Thoracic aorta (tissue), 2 donors: ENCODE results near the gene STUB1. TPM values are rescaled to one million over a fixed set of nuclear protein-coding genes. Genes with fewer than 3 reads are reported as not detected.

ENCODE experiments used
- ATAC-seq: fragments of 150-250 bp; one replicate; pipeline ENCODE4 v1.8.0; 2017; ENCODE audit warnings: low read depth; ENCODE audit not compliant: insufficient number of reproducible peaks, low FRiP score
- DNase-seq: peaks from one replicate; pipeline ENCODE4 v3.0.0-alpha.2; 2020; ENCODE audit warnings: low spot score
- H3K27ac ChIP-seq, 2 donors: fragments of 200-600 bp; sonication (generic); 1 replicate in 1 of 2; 2 replicates in 1 of 2; pipeline ENCODE4 v1.5.1; 2016; ENCODE audit warnings: mild to moderate bottlenecking in 2 of 2, moderate library complexity in 2 of 2
- H3K27me3 ChIP-seq: fragments of 200-600 bp; sonication (generic); replicated peaks from 2 replicates; pipeline ENCODE4 v1.6.0; 2016; ENCODE audit warnings: mild to moderate bottlenecking; ENCODE audit not compliant: insufficient read depth
- H3K36me3 ChIP-seq: fragments of 200-600 bp; sonication (generic); one replicate; pipeline ENCODE4 v1.5.1; 2016
- H3K4me1 ChIP-seq, 2 donors: fragments of 200-600 bp; sonication (generic); 1 replicate in 1 of 2; 2 replicates in 1 of 2; pipeline versions ENCODE4 v1.5.1 to v1.6.0; 2016; ENCODE audit warnings: low read depth in 2 of 2, mild to moderate bottlenecking in 1 of 2; ENCODE audit not compliant: control insufficient read depth in 1 of 2
- H3K4me3 ChIP-seq: fragments of 200-600 bp; sonication (generic); 2 replicates; pipeline ENCODE4 v1.5.1; 2016; ENCODE audit warnings: mild to moderate bottlenecking
- H3K9me3 ChIP-seq: fragments of 200-600 bp; sonication (generic); 2 replicates; pipeline ENCODE4 v1.5.1; 2016
- total RNA-seq, 2 donors: library from RNA; depleted of rRNA; stranded (reverse); fragments of >200 nt; gene quantifications; one replicate each; pipeline versions ENCODE4 v1.1.0 to v1.2.3, GENCODE V29; 2016
- TF ChIP-seq, protein P1 (sequence below): fragments of 200-600 bp; sonication (generic); IDR thresholded peaks from one replicate; pipeline ENCODE4 v1.5.1; 2019; ENCODE audit warnings: antibody characterized with exemption

Gene STUB1
- total RNA-seq, 2 donors from 2014 or later = 103 to 145 TPM

GRCh38 chr16:667113-667779, 13.0 kb upstream of the STUB1 start:
- TF ChIP-seq, protein P1, sequence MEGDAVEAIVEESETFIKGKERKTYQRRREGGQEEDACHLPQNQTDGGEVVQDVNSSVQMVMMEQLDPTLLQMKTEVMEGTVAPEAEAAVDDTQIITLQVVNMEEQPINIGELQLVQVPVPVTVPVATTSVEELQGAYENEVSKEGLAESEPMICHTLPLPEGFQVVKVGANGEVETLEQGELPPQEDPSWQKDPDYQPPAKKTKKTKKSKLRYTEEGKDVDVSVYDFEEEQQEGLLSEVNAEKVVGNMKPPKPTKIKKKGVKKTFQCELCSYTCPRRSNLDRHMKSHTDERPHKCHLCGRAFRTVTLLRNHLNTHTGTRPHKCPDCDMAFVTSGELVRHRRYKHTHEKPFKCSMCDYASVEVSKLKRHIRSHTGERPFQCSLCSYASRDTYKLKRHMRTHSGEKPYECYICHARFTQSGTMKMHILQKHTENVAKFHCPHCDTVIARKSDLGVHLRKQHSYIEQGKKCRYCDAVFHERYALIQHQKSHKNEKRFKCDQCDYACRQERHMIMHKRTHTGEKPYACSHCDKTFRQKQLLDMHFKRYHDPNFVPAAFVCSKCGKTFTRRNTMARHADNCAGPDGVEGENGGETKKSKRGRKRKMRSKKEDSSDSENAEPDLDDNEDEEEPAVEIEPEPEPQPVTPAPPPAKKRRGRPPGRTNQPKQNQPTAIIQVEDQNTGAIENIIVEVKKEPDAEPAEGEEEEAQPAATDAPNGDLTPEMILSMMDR = no peak
- H3K27me3 ChIP-seq = no peaks in the 10 kb centered on the region
- ATAC-seq = no peak
- H3K4me3 ChIP-seq = peak overlapping the region; percentile 91
- H3K9me3 ChIP-seq = no peaks in the 10 kb centered on the region
- H3K4me1 ChIP-seq = peaks cover 7 to 19% of the 10 kb centered on the region in 2 donors
- H3K36me3 ChIP-seq = peaks cover 26% of the 10 kb centered on the region
- H3K27ac ChIP-seq = peak overlapping the region in 1 of 2 donors; percentile 68
- no peak for DNase-seq

DNA sequence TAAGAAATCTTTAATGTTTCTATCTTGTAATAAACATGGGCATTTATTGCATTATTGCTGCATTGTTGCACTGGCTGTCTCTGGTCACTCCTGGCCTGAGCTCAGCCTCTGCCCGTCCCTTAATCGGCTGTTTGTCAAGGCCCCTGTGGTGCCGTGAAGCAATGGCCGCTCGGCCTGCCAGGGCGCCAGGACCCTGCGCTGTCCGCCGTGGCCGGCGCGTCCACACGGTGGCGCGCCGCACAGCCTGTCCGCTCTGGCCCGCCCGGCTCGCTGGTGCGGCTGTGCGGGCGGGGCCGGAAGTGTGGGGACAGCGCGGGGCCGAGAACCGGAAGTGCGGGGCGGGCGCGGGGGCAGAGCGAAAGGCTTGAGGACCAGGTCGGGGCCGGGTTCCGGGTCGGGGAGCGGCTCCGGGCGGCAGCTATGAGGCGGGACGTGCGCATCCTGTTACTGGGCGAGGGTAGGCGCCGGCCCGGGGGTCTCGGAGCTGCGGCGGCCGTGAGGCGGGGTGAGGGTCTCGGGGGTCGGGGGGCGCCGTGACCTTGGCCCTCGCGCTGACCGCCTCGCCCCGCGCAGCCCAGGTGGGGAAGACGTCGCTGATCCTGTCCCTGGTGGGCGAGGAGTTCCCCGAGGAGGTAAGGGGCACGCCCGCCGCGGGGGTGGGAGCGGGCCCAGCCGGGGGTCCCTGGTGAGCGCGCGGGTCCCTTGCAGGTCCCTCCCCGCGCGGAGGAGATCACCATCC, 12.3 kb upstream of the STUB1 start, which contains the start of gene RHOT2:
TSS of gene RHOT2 (plus strand) at position 353 of the 739 bp plus-strand sequence. CDS start at position 421, 68 bp downstream.
- peak; percentile 85 for ATAC-seq
- Histone ChIP-seq H3K4me3 (peak within 1 kb of the TSS; percentile 91), H3K27me3 (no peaks in the 10 kb centered on the region), H3K9me3 (no peaks in the 10 kb centered on the region), H3K4me1 (peaks cover 7 to 19% of the 10 kb centered on the region in 2 donors), H3K27ac (peak within 1 kb of the TSS; percentile 68 to 78), H3K36me3 (peaks cover 33% of the 10 kb centered on the region)
- TF ChIP-seq, protein P1 = peak; percentile 80
- DNase-seq = peak; percentile 72

DNA sequence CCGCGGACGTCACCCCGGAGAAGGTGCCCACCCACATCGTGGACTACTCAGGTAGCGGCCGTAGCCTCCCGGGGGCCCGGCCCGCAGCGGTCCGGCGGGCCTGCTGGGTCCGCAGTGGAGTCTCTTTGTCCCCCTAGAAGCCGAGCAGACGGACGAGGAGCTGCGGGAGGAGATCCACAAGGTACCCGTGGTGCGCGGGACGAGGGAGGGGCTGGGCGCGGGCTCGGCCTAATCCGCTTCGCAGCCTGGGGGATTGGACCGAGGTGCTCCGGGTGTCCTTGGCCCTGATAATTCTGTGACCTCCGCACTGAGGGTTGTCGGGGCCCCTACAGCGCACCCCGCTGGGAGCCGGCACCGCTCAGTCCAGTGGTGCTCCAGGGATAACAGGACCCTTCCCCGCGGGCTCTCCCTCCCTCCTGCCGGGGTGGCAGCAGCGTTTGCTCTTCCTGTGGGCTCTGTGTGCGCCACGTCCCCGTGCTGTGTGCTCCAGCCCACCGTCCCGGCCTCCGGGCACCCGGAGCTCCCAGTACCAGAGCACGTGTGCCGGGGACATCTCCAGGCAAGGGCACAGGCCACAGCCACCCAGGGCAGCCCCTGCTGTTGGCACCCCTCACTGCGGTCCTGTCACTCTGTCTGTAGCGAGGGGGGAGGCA, 11.6 kb upstream of the STUB1 start:
- DNase-seq = no peak
- TF ChIP-seq, protein P1 = no peak
- Histone ChIP-seq H3K36me3 (peaks cover 35% of the 10 kb centered on the region), H3K9me3 (no peaks in the 10 kb centered on the region), H3K27ac (peak overlapping the region; percentile 68 to 78), H3K4me1 (peaks cover 7 to 19% of the 10 kb centered on the region in 2 donors), H3K4me3 (peak overlapping the region; percentile 91), H3K27me3 (no peaks in the 10 kb centered on the region)
- no peak for ATAC-seq

- H3K4me3 ChIP-seq = no peak overlapping the region
- H3K27me3 ChIP-seq = no peaks in the 10 kb centered on the region
- H3K4me1 ChIP-seq = peaks cover 7 to 19% of the 10 kb centered on the region in 2 donors
- H3K27ac ChIP-seq = no peak overlapping the region
- no peaks in the 10 kb centered on the region for H3K9me3 ChIP-seq
- peaks cover 35% of the 10 kb centered on the region for H3K36me3 ChIP-seq
- no peak for ATAC-seq
- DNase-seq = no peak
- TF ChIP-seq, protein P1 = no peak
These were observed 10.5 kb upstream of the STUB1 start for GRCh38 chr16:669666-670065.
